Trophoblast cell (in vitro differentiated cells and primary cell): Measurements from ENCODE around the gene JAKMIP3.

Experiments
- DNase-seq, 2 donors: peaks; one replicate each; pipeline ENCODE4 v3.0.0-alpha.2; 2016
- H2AFZ ChIP-seq: 2 replicates; pipeline ENCODE4 v1.6.1; 2013; ENCODE audit warnings: low read length, moderate library complexity, mild to moderate bottlenecking; ENCODE audit not compliant: insufficient read depth, poor library complexity
- H2AK5ac ChIP-seq: 2 replicates; pipeline ENCODE4 v1.6.1; 2013; ENCODE audit warnings: mild to moderate bottlenecking, low read length
- H2BK120ac ChIP-seq: 2 replicates; pipeline ENCODE4 v1.6.1; 2013; ENCODE audit warnings: low read length, mild to moderate bottlenecking, moderate library complexity; ENCODE audit not compliant: insufficient read depth, poor library complexity
- H2BK12ac ChIP-seq: 2 replicates; pipeline ENCODE4 v1.6.1; 2013; ENCODE audit warnings: mild to moderate bottlenecking, low read length, moderate library complexity
- H2BK5ac ChIP-seq: 2 replicates; pipeline ENCODE4 v1.6.1; 2013; ENCODE audit warnings: low read length, low read depth, moderate library complexity, mild to moderate bottlenecking; ENCODE audit not compliant: poor library complexity
- H3K14ac ChIP-seq: 2 replicates; pipeline ENCODE4 v1.6.1; 2013; ENCODE audit warnings: mild to moderate bottlenecking, low read length
- H3K18ac ChIP-seq: 2 replicates; pipeline ENCODE4 v1.6.1; 2013; ENCODE audit warnings: mild to moderate bottlenecking, low read length
- H3K23ac ChIP-seq: 2 replicates; pipeline ENCODE4 v1.6.1; 2013; ENCODE audit warnings: low read length
- H3K27ac ChIP-seq: 2 replicates; pipeline ENCODE4 v1.5.1; 2013; ENCODE audit warnings: low read depth, mild to moderate bottlenecking, inconsistent platforms, low read length, moderate library complexity
- H3K27me3 ChIP-seq: 2 replicates; pipeline ENCODE4 v1.6.1; 2013; ENCODE audit warnings: inconsistent platforms, mild to moderate bottlenecking, low read length, moderate library complexity; ENCODE audit not compliant: insufficient read depth
- H3K36me3 ChIP-seq, 2 experiments: 1 replicate in 1 of 2; 2 replicates in 1 of 2; pipeline ENCODE4 v1.6.1; 2013; ENCODE audit warnings: low read length in 2 of 2, mild to moderate bottlenecking in 2 of 2, moderate library complexity in 1 of 2; ENCODE audit not compliant: insufficient read depth in 2 of 2, control insufficient read depth in 1 of 2
- H3K4ac ChIP-seq: 2 replicates; pipeline ENCODE4 v1.6.1; 2013; ENCODE audit warnings: low read depth, mild to moderate bottlenecking, low read length, moderate library complexity
- H3K4me1 ChIP-seq, 2 experiments: 1 replicate in 1 of 2; 2 replicates in 1 of 2; pipeline ENCODE4 v1.6.1; 2013; ENCODE audit warnings: low read length in 2 of 2, mild to moderate bottlenecking in 2 of 2, moderate library complexity in 1 of 2; ENCODE audit not compliant: insufficient read depth in 2 of 2, control insufficient read depth in 1 of 2
- H3K4me2 ChIP-seq: 2 replicates; pipeline ENCODE4 v1.6.1; 2013; ENCODE audit warnings: inconsistent platforms, mild to moderate bottlenecking, low read length, moderate library complexity
- H3K4me3 ChIP-seq: 2 replicates; pipeline ENCODE4 v1.5.1; 2013; ENCODE audit warnings: mild to moderate bottlenecking, low read depth, low read length, inconsistent platforms
- H3K79me1 ChIP-seq: one replicate; pipeline ENCODE4 v1.6.1; 2013; ENCODE audit warnings: low read length
- H3K79me2 ChIP-seq: 2 replicates; pipeline ENCODE4 v1.6.1; 2013; ENCODE audit warnings: low read length, mild to moderate bottlenecking; ENCODE audit not compliant: control insufficient read depth, insufficient read depth, poor library complexity
- H3K9ac ChIP-seq: 2 replicates; pipeline ENCODE4 v1.6.1; 2013; ENCODE audit warnings: mild to moderate bottlenecking, low read length
- H3K9me3 ChIP-seq: 2 replicates; pipeline ENCODE4 v1.6.1; 2013; ENCODE audit warnings: low read depth, mild to moderate bottlenecking, control low read depth, inconsistent platforms, low read length; ENCODE audit not compliant: insufficient read depth
- H4K12ac ChIP-seq: 2 replicates; pipeline ENCODE4 v1.6.1; 2013; ENCODE audit warnings: low read depth, mild to moderate bottlenecking, low read length, moderate library complexity
- H4K8ac ChIP-seq: 2 replicates; pipeline ENCODE4 v1.6.1; 2013; ENCODE audit warnings: low read depth, mild to moderate bottlenecking, low read length, moderate library complexity
- H4K91ac ChIP-seq: one replicate; pipeline ENCODE4 v1.6.1; 2013; ENCODE audit warnings: low read depth, mild to moderate bottlenecking, low read length, moderate library complexity
- WGBS: extraction: QIAGEN DNeasy Blood & Tissue Kit; methylation state at CpG from one replicate; pipeline ENCODE4 v1.1.7; 2013; ENCODE audit warnings: missing lambda C conversion rate; ENCODE audit not compliant: insufficient read length, insufficient coverage; ENCODE audit errors: extremely low coverage; 5-methylcytosine and 5-hydroxymethylcytosine counted together

Gene JAKMIP3

DNA sequence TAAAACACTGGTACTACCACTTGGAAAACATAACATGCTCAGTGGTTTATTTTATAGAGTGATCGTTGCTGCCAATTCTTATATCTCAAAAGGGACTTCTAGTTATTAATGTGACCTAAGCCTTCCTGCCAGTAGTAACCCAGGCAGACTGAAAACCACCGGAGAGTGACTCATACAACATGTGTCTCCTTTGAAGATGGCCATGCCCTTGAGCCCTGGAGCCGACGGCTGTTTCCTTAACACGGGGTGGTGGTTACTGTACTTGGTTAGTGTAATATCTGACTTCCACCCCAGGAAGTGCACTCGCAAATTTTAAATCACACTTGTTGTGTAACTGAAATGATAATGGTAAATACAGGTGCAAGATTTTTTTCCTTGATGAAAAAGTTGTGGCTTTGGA is 30.5 kb downstream of the JAKMIP3 start:
- no peak overlapping the region for H3K23ac ChIP-seq
- H4K12ac ChIP-seq: no peak overlapping the region
- H4K8ac ChIP-seq: no peak overlapping the region
- no peak overlapping the region for H3K18ac ChIP-seq
- H3K4me3 ChIP-seq: no peak overlapping the region
- no peak overlapping the region for H2BK120ac ChIP-seq
- no CpG with 5 or more reads among the region's 6 CpGs for WGBS
- H3K27ac ChIP-seq: no peak overlapping the region
- H2BK5ac ChIP-seq: no peak overlapping the region
- no peak overlapping the region for H2BK12ac ChIP-seq
- no peaks in the 10 kb centered on the region for H3K27me3 ChIP-seq
- peaks cover 0 to 3% of the 10 kb centered on the region in 2 experiments for H3K4me1 ChIP-seq
- H3K4me2 ChIP-seq: no peak overlapping the region
- H3K14ac ChIP-seq: no peak overlapping the region
- no peak overlapping the region for H2AFZ ChIP-seq
- peaks cover 2% of the 10 kb centered on the region for H3K9me3 ChIP-seq
- no peak overlapping the region for H3K4ac ChIP-seq
- no peaks in the 10 kb centered on the region for H3K79me1 ChIP-seq
- H2AK5ac ChIP-seq: no peak overlapping the region
- DNase-seq: no peak
- no peaks in the 10 kb centered on the region for H3K36me3 ChIP-seq
- H3K79me2 ChIP-seq: no peaks in the 10 kb centered on the region
- no peak overlapping the region for H3K9ac ChIP-seq
- no peak overlapping the region for H4K91ac ChIP-seq

- no peak for DNase-seq
- no peaks in the 10 kb centered on the region for H3K36me3 ChIP-seq
- H3K4ac ChIP-seq: no peak overlapping the region
- H3K14ac ChIP-seq: no peak overlapping the region
- no peak overlapping the region for H3K18ac ChIP-seq
- H4K91ac ChIP-seq: no peak overlapping the region
- H3K23ac ChIP-seq: no peak overlapping the region
- no peak overlapping the region for H3K4me3 ChIP-seq
- H2AFZ ChIP-seq: no peak overlapping the region
- H3K4me2 ChIP-seq: no peak overlapping the region
- no peak overlapping the region for H4K12ac ChIP-seq
- H2BK5ac ChIP-seq: no peak overlapping the region
- no CpG with 5 or more reads among the region's 22 CpGs for WGBS
- H3K4me1 ChIP-seq: peaks cover 0 to 3% of the 10 kb centered on the region in 2 experiments
- no peak overlapping the region for H2AK5ac ChIP-seq
- H2BK120ac ChIP-seq: no peak overlapping the region
- no peak overlapping the region for H3K9ac ChIP-seq
- H3K9me3 ChIP-seq: peaks cover 2% of the 10 kb centered on the region
- no peak overlapping the region for H4K8ac ChIP-seq
- H3K79me1 ChIP-seq: no peaks in the 10 kb centered on the region
- no peak overlapping the region for H2BK12ac ChIP-seq
- H3K27ac ChIP-seq: no peak overlapping the region
- H3K79me2 ChIP-seq: no peaks in the 10 kb centered on the region
- H3K27me3 ChIP-seq: no peaks in the 10 kb centered on the region
Measured at GRCh38 chr10:132096863-132097478, 31.2 kb downstream of the JAKMIP3 start.

GRCh38 chr10:132097609-132098377 is 32.0 kb downstream of the JAKMIP3 start:
- Histone ChIP-seq H3K79me1 (no peaks in the 10 kb centered on the region), H3K4me1 (peaks cover 0 to 3% of the 10 kb centered on the region in 2 experiments), H4K12ac (no peak overlapping the region), H3K18ac (no peak overlapping the region), H3K4me3 (no peak overlapping the region), H2AFZ (no peak overlapping the region), H2BK5ac (no peak overlapping the region), H4K91ac (no peak overlapping the region), H3K27ac (no peak overlapping the region), H3K9me3 (peaks cover 2% of the 10 kb centered on the region), H3K4me2 (no peak overlapping the region), H3K79me2 (no peaks in the 10 kb centered on the region), H3K27me3 (no peaks in the 10 kb centered on the region), H2BK120ac (no peak overlapping the region), H2BK12ac (no peak overlapping the region), H3K14ac (no peak overlapping the region), H3K36me3 (no peaks in the 10 kb centered on the region), H3K4ac (no peak overlapping the region), H4K8ac (no peak overlapping the region), H2AK5ac (no peak overlapping the region), H3K9ac (no peak overlapping the region), H3K23ac (no peak overlapping the region)
- WGBS: no CpG with 5 or more reads among the region's 5 CpGs
- no peak for DNase-seq

DNA sequence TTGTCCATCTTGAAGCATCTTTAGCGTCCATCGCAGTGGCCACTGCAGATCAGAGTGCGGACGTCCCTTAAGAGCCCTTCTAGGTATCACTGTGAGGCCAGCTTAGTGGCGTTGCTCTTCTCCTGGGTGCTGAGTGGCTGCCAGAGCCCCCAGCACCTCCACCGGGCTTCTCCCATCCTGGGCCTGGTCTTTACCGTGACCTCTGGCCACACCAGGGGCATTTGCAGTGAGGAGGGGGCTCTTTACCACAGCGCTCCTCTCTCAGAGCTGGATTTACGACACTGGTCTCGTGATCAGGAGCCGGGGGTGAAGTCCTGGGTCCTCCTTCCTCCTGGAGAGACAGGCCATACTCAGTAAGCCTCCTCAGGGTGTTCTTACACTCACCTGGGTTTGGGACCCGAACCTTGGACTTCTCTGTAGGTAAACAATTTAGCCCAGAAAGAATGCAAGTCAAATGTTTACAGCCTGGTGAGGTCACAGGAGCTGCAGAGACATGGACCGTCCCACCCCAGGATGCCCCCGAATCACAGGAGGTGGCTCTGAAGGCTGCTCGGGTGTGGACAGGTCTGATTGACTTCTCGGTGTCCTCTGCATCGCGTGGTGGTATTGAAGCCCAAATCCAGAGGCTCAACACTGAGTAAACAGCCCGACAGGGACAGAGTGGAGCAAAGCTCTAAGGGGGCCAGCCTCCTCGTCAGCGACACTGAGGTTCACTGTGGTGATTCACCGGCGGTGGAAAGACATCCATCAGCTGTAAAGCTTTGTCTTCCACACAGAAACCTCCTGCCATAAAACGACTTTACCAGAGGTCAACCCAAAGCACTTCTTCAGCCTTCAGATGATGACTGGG is 33.0 kb downstream of the JAKMIP3 start:
- Histone ChIP-seq H3K14ac (no peak overlapping the region), H2AFZ (no peak overlapping the region), H4K12ac (no peak overlapping the region), H2BK5ac (no peak overlapping the region), H3K27me3 (no peaks in the 10 kb centered on the region), H3K36me3 (no peaks in the 10 kb centered on the region), H4K8ac (no peak overlapping the region), H3K4me2 (no peak overlapping the region), H3K9ac (no peak overlapping the region), H4K91ac (no peak overlapping the region), H3K18ac (no peak overlapping the region), H3K9me3 (peaks cover 2% of the 10 kb centered on the region), H3K4me3 (no peak overlapping the region), H3K4ac (no peak overlapping the region), H3K23ac (no peak overlapping the region), H3K79me1 (no peaks in the 10 kb centered on the region), H3K79me2 (no peaks in the 10 kb centered on the region), H3K4me1 (peaks cover 0 to 3% of the 10 kb centered on the region in 2 experiments), H2BK12ac (no peak overlapping the region), H3K27ac (no peak overlapping the region), H2BK120ac (no peak overlapping the region), H2AK5ac (no peak overlapping the region)
- no CpG with 5 or more reads among the region's 24 CpGs for WGBS
- DNase-seq: no peak
